Left colon (tissue), 2 donors: ENCODE results near the gene AIDA. TPM values are rescaled to one million over a fixed set of nuclear protein-coding genes. Genes with fewer than 3 reads are reported as not detected.
A peak's percentile ranks its signal among the peaks of the same experiment; 100 is the strongest.

Source experiments
- ATAC-seq: fragments of 200-7000 bp; cut with Tn5 transposase; one replicate; pipeline ENCODE4 v1.9.1; 2020; ENCODE audit warnings: mild to moderate bottlenecking, moderate library complexity
- DNase-seq, 2 donors: peaks; one replicate each; pipeline ENCODE4 v3.0.0-alpha.2; 2020
- intact Hi-C, 2 donors: fragments of 100-400 bp; cut with DNase I in 1 of 2; cut with micrococcal nuclease in 1 of 2; formaldehyde crosslinking; loops; one replicate each; pipeline versions ENCODE4 v1.11.2 to v1.14.0; 2022; cut with DNase I, micrococcal nuclease
- total RNA-seq, 2 donors: library from RNA; stranded (reverse); fragmentation: NEBNext Ultra II Directional; extraction: Animal tissue kit (Norgen Biotek cat#: 25700); gene quantifications; one replicate each; pipeline ENCODE4 v1.2.1, GENCODE V29; 2021
- donor health status: DM: no; HTN: no; CAD: no.
- donor health status: DM: yes; HTN: yes; CAD: no.

The AIDA gene
- total RNA-seq, 2 donors from 2014 or later: 30.6 to 41.2 TPM

- peak; percentile 66 for ATAC-seq
- DNase-seq: no peak
- intact Hi-C loops: no loop called here
Observed at GRCh38 chr1:222622765-222623164, 89.5 kb downstream of the AIDA start.

- ATAC-seq (no peak), DNase-seq (no peak)
- intact Hi-C loops: no loop called here
Observed at GRCh38 chr1:222620566-222620965, 91.7 kb downstream of the AIDA start.

DNA sequence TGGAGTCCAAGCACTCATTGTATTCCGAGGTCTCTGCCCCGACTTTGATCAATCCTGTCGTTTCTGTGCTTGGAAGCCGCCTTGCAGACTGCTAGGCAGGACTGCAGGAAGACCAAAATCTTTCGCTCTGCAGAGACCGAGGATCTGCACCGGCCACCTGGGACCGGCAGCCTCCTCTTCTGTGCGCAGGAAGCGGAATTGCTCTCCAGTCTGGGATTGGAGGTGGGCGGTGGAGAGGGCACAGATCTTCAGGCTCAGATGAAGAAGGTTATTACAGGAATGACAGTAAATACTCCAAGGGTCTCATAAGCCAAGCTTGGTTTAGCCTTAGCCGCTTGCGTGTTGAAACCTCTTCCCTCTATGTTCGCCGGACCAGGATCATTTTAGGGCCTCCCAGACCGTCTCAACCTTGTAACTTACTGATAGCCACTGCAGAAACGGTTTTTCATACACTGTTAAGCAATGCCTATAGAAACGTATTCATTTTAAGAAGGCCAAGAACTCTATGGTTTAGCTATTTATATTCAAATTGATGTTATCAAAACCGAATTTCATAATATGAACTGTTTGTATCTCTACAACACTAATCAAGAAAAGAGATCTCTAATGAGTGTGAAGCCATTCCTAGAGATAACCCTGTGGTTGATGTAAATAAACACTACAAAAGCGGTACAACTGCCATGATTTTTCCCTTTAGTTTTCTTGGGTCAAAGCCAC, 93.3 kb downstream of the AIDA start:
- intact Hi-C loops: no loop called here
- ATAC-seq: peak; percentile 22
- peak in 1 of 2 donors; percentile 32 for DNase-seq

Other genes with a start within 250 kb of the AIDA start
- gene HHIPL2, start 164.4 kb downstream of the AIDA start, total RNA-seq: under 1 TPM; 0.67 to 0.70 TPM
- gene TAF1A, start 122.6 kb downstream of the AIDA start, total RNA-seq: 1 to 10 TPM; 4.2 to 4.6 TPM
- gene MIA3, start 94.4 kb downstream of the AIDA start, total RNA-seq: 10 to 100 TPM; 67.4 to 68.3 TPM
- 10 to 100 TPM; 65.9 to 71.4 TPM for gene BROX, start 73 bp upstream of the AIDA start, total RNA-seq
- 10 to 100 TPM; 17.8 to 19.1 TPM for gene FAM177B, start 24.7 kb upstream of the AIDA start, total RNA-seq
- 1 to 10 TPM; 1.6 to 4.2 TPM for gene DISP1, start 102.5 kb upstream of the AIDA start, total RNA-seq